ENCODE measurements around the gene GLDN.

GLDN gene

GRCh38 chr15:51322621-51323296, 18.7 kb upstream of the GLDN start:
- no peak for DNase-seq

GRCh38 chr15:51323749-51324148, 17.7 kb upstream of the GLDN start:
- DNase-seq = no peak

- DNase-seq = no peak
Observed at GRCh38 chr15:51325167-51325566, 16.3 kb upstream of the GLDN start.

GRCh38 chr15:51327081-51327480, 14.4 kb upstream of the GLDN start:
- DNase-seq = no peak

- DNase-seq = no peak
Observed at GRCh38 chr15:51328926-51329325, 12.5 kb upstream of the GLDN start.

- DNase-seq = no peak
Observed at GRCh38 chr15:51331141-51331540, 10.3 kb upstream of the GLDN start.

GRCh38 chr15:51332206-51333147, 9.0 kb upstream of the GLDN start:
- no peak for DNase-seq

GRCh38 chr15:51333571-51333970, 7.9 kb upstream of the GLDN start:
- no peak for DNase-seq

GRCh38 chr15:51334011-51334451, 7.4 kb upstream of the GLDN start:
- DNase-seq = no peak

- DNase-seq = no peak
Observed at GRCh38 chr15:51335087-51335486, 6.4 kb upstream of the GLDN start.

GRCh38 chr15:51335538-51336410, 5.7 kb upstream of the GLDN start:
- no peak for DNase-seq

GRCh38 chr15:51338496-51338895, 3.0 kb upstream of the GLDN start, which contains the start of gene CYP19A1:
CYP19A1 (minus strand) TSS chr15:51338596; CDS start chr15:51242912, 95,684 bp downstream.
- no peak for DNase-seq

- no peak for DNase-seq
Observed at GRCh38 chr15:51342227-51342999, 958 bp downstream of the GLDN start.

GRCh38 chr15:51343466-51343865, 2.0 kb downstream of the GLDN start:
- no peak for DNase-seq

GRCh38 chr15:51346136-51346535, 4.7 kb downstream of the GLDN start:
- no peak for DNase-seq

- no peak for DNase-seq
Observed at GRCh38 chr15:51348688-51349087, 7.2 kb downstream of the GLDN start.

- no peak for DNase-seq
Observed at GRCh38 chr15:51349156-51349844, 7.8 kb downstream of the GLDN start.

GRCh38 chr15:51350723-51351122, 9.3 kb downstream of the GLDN start:
- DNase-seq = no peak

- DNase-seq = no peak
Observed at GRCh38 chr15:51353976-51354375, 12.5 kb downstream of the GLDN start.

- DNase-seq = no peak
Observed at GRCh38 chr15:51355096-51355495, 13.6 kb downstream of the GLDN start.

- no peak for DNase-seq
Observed at GRCh38 chr15:51356147-51356546, 14.7 kb downstream of the GLDN start.
